Erythroblast (primary cell): ENCODE measurements around the gene RHBDL1.

Experiments
- DNase-seq, 2 experiments: peaks; one replicate each; lab custom pipeline; 2025; lab: John Stamatoyannopoulos, UW
- GATA1 ChIP-seq: IDR thresholded peaks from 2 replicates; pipeline ENCODE4 v1.6.1; 2011; ENCODE audit warnings: low read depth, mild to moderate bottlenecking, control low read depth, low read length, moderate library complexity
- POLR2A ChIP-seq: IDR thresholded peaks from 2 replicates; pipeline ENCODE4 v1.6.1; 2011; ENCODE audit warnings: mild to moderate bottlenecking, low read length

The RHBDL1 gene

DNA sequence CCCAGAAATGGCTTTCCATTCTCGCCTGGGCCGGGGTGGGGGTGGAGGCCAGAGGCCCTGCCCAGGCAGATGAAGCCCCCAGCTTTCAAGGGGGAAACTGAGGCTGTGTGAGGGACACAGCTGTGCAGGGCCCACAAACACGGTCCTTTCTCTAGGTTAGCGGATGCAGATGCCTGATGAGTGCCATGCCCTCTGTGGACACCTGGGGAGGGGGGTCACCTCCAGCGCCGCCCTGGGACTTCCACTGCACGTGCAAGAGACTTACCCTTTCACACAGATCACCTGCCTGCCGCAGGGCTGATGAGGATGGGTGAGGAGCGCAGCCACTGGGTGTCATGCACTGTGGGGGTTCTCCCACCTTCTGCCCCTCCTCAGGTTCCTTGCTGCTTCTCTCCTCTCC lies 42.9 kb downstream of the RHBDL1 start:
- DNase-seq: no peak
- TF ChIP-seq GATA1 (no peak), POLR2A (peak; percentile 8)

DNA sequence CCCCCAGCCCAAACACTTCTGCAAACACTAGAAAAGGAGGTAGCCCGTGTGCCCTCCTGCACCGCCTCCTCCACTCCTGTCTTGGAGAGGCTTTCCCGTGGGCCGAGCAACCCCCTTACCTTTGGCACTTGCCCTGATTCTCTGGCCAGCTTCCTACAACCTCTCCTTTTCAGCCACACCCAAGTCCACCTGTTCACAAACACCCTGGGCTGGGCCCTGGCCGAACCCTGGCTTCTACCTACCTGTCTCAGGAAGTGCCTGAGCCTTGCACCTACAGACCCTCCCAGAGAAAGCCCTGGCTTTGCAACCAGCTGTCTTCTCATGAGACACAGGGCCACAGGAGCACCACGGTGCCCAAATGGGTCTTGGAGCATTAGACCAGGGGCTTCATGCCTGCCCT lies 43.5 kb downstream of the RHBDL1 start:
- no peak for DNase-seq
- no peak for TF ChIP-seq POLR2A
- TF ChIP-seq GATA1: no peak

DNA sequence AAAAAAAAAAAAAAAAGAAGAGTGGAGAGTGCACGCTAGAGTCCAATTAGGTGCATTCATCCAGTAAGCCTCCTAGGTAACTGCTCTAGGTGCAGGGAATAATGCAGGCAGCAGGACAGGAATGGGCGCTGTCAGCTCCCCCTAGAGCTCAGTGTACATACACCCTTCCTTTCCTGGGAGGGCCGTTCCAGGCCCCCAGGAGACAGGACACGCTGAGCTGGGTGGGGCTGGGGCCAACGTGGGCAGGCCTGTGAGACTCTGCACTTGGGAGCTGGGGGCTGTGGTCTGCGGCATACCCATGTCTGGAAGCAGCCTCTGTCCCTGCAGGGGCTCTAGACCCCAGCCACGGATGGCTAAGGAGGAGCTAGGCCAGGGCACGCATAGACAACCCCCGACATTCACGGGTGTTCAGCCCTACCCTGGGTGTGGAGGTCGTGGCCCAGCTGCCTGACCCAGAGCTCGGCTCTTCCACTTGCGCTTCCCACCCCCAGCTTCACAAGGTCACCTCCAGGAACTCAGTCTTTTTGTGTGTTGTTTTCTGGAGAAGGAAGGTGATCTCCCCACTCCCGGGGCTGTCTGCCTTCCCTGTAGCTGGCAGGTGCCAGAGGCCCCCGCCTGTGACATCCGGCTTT lies 44.5 kb downstream of the RHBDL1 start:
- DNase-seq: peak; percentile 41 to 46
- no peak for TF ChIP-seq POLR2A

- TF ChIP-seq GATA1: no peak
- TF ChIP-seq POLR2A: no peak
Observed at GRCh38 chr16:720447-720989, 45.0 kb downstream of the RHBDL1 start.

DNA sequence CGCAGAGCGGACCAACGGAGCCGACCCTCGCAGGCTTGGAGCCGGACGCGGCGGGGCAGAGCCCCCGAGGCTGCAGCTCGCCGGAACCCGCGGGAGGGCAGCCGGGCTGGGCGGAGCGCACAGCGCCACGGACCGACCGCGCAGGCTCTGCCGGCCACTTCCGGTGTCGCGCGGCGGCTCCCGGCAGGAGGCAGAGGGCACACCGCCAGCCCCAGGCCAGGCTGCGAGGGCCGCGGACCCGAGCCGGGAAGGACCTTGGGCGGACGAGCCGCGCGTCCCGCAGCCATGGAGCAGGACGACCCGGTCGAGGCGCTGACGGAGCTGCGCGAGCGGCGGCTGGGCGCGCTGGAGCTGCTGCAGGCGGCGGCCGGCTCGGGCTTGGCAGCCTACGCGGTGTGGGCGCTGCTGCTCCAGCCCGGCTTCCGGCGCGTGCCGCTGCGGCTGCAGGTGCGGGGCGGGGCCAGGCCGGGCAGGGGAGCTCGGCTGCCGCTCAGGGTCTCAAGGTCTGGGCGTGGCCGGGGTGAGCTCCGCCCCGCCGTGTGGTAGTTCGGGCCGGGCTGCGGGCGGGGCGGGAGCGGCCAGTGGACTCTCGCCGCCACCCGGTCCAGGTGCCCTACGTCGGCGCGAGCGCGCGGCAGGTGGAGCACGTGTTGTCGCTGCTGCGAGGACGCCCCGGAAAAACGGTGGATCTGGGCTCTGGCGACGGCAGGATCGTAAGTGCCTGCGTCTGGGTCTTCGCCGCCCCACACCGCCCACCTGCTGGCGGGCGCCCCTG lies 45.7 kb downstream of the RHBDL1 start, which contains the start of gene ANTKMT:
ANTKMT (plus strand) TSS at position 157 of the 775 bp plus-strand sequence; CDS start at position 286, 129 bp downstream.
- DNase-seq: peak; percentile 89
- TF ChIP-seq GATA1: no peak
- TF ChIP-seq POLR2A: peak; percentile 85

More at GRCh38 chr16:720447-720989, 45.0 kb downstream of the RHBDL1 start:
- DNase-seq: peak; percentile 60 to 62

GRCh38 chr16:721765-722540 lies 46.5 kb downstream of the RHBDL1 start:
- DNase-seq: no peak
- no peak for TF ChIP-seq POLR2A
- no peak for TF ChIP-seq GATA1

- no peak for DNase-seq
- no peak for TF ChIP-seq GATA1
- TF ChIP-seq POLR2A: no peak
Observed at GRCh38 chr16:722835-723633, 47.6 kb downstream of the RHBDL1 start.

- TF ChIP-seq POLR2A: no peak
- DNase-seq: no peak
Observed at GRCh38 chr16:723695-724094, 48.2 kb downstream of the RHBDL1 start.

DNA sequence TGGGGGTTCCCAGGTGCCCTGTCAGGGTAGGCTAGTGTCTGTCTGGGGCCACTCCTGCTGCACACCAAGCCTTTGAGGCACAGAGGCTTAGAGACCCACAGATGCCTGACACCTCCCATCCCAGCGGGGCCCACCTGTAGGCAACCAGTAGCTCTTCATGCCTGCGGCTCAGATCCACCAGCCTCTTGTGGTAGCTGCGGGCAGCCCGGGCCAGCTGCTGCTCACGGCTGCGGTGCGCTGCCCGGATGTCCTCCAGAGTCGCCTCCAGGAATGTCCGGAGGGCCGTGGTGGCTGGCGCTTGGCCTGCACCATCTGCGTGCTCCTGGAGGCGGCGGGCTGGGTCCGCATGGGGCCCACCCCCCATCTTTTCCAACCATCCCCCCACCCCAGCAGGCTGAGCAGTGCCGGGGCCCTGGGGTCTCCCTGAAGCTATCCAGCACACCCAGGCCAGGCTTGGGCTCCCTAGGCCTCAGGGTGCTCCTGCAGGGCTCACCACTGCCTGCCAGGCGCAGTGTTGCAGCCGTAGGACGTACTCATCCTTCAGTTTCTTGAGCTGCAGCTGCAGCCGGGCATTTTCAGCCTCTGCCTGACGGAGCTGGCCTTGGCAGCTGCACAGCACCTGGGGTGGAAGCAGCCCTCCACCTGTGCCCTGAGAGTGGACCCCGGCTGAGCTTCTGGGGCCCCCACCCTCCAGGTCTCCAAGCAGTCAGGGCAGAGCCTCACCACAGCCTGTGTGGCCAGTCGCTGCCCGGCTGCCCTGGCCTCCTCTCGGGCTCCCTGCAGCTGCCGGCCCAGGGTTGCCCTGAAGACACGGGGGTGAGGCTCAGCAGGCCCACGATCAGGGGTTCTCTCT lies 48.9 kb downstream of the RHBDL1 start:
- no peak for DNase-seq
- no peak for TF ChIP-seq POLR2A
- TF ChIP-seq GATA1: no peak

DNA sequence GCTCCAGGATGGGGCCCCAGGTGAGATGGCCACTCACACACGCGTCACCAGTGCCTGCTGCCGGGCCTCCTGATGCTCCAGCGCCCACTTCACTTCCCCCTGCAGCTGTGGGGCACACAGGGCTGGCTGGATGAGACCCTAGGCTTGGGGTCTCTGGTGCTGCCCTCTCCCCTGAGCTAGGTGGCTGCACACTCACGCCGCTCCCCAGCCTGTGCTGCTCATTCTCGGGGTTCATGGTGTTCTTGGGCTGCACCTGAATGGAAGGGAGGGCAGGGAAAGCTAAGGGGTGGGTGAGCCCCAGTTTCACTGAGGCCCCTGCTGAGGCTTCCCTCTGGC lies 49.5 kb downstream of the RHBDL1 start:
- no peak for TF ChIP-seq POLR2A
- no peak for TF ChIP-seq GATA1
- no peak for DNase-seq

DNA sequence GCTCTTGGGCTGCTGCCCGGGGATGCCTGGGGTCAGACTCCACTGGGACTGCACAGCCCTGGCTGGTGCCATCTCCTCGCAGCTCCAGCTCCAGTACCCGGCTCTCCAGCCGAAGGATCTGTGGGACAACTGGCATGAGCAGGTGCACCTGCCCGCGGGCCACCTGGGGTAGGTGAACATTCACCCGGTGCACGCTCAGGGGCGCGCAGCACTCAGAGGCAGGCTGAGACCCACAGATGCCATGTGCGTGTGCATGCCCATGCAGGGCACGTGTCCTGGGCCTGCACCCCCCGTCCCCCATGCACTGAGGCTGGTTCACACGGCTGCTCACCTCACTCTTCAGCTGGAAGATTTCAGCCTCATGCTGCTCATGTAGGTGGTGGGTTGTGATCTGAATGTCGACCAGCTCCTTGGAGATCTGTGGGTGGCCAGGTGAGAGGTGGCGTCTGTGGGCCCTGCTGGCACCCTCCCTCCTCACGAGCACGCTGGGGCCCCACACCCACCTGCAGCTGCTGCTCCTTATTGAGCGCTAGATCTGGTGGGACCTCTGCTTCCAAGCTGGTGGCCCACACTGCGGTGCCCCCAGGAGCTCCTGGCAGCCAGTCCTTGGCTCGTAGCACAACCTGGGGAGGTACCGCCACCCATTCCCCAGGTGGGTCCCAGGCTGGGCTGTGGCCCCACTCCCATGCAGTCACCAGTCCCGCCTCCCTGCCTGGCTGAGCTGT lies 50.2 kb downstream of the RHBDL1 start:
- TF ChIP-seq GATA1 (no peak), POLR2A (no peak)
- DNase-seq: no peak

- TF ChIP-seq GATA1: no peak
- TF ChIP-seq POLR2A: no peak
- DNase-seq: no peak
Observed at GRCh38 chr16:726188-726437, 50.6 kb downstream of the RHBDL1 start.
